ENCODE results near the gene YOD1. TPM values are rescaled to one million over a fixed set of nuclear protein-coding genes. Genes with fewer than 3 reads are reported as not detected.

Gene YOD1
- total RNA-seq, 1 experiment from 2014 or later = 19.2 TPM

- no peak overlapping the region for H3K27ac Mint-ChIP-seq (ENCODE audit: low read depth, unreplicated experiment)
These were observed 9.6 kb upstream of the YOD1 start for GRCh38 chr1:207060596-207060995.

GRCh38 chr1:207059881-207060280 lies 8.9 kb upstream of the YOD1 start:
- Mint-ChIP-seq H3K4me1 (ENCODE audit: insufficient read depth, unreplicated experiment) (peaks cover 2% of the 10 kb centered on the region), H3K36me3 (ENCODE audit: insufficient read depth, unreplicated experiment) (peaks cover 26% of the 10 kb centered on the region), H3K27me3 (ENCODE audit: insufficient read depth, unreplicated experiment) (no peaks in the 10 kb centered on the region), H3K9me3 (ENCODE audit: unreplicated experiment) (no peaks in the 10 kb centered on the region), H3K4me3 (ENCODE audit: unreplicated experiment) (no peak overlapping the region), H3K27ac (ENCODE audit: low read depth, unreplicated experiment) (no peak overlapping the region)
- TF ChIP-seq CTCF (IDR thresholded peaks at IDR 0.05; ENCODE audit: unreplicated experiment) = peak; percentile 4
- DNase-seq (ENCODE audit: unreplicated experiment) = no peak
- ChIA-PET CTCF (interaction anchor here (0.5 to 9.7 kb wide), 11 partner anchors 10 to 864 kb away, joined by 3 to 146 read pairs (median 4); partner anchors contain the start of gene YOD1), POLR2A (interaction anchor here (0.6 to 16.3 kb wide), 3 partner anchors 9 to 130 kb away, joined by 3 to 399 read pairs (median 5); partner anchors contain the start of gene YOD1)
- intact Hi-C loops (cut with micrococcal nuclease) = no loop called here
- BruUV-seq (replicated peaks) = no TSS peak

More at GRCh38 chr1:207060596-207060995, 9.6 kb upstream of the YOD1 start:
- H3K4me3 Mint-ChIP-seq (ENCODE audit: unreplicated experiment) = no peak overlapping the region
- ChIA-PET CTCF (interaction anchor here (0.6 to 9.7 kb wide), 8 partner anchors 10 to 439 kb away, joined by 3 to 146 read pairs (median 4); partner anchors contain the start of genes CR1 and YOD1), POLR2A (interaction anchor here (0.9 to 16.3 kb wide), 4 partner anchors 8 to 23 kb away, joined by 4 to 399 read pairs (median 12); partner anchors contain the start of genes PFKFB2 and YOD1)
- TF ChIP-seq CTCF (IDR thresholded peaks at IDR 0.05; ENCODE audit: unreplicated experiment) = no peak
- H3K36me3 Mint-ChIP-seq (ENCODE audit: insufficient read depth, unreplicated experiment) = peaks cover 33% of the 10 kb centered on the region
- intact Hi-C loops (cut with micrococcal nuclease) = no loop called here
- no TSS peak for BruUV-seq (replicated peaks)
- H3K4me1 Mint-ChIP-seq (ENCODE audit: insufficient read depth, unreplicated experiment) = no peaks in the 10 kb centered on the region
- no peaks in the 10 kb centered on the region for H3K9me3 Mint-ChIP-seq (ENCODE audit: unreplicated experiment)
- H3K27me3 Mint-ChIP-seq (ENCODE audit: insufficient read depth, unreplicated experiment) = no peaks in the 10 kb centered on the region
- DNase-seq (ENCODE audit: unreplicated experiment) = no peak

GRCh38 chr1:207058878-207059867 lies 8.2 kb upstream of the YOD1 start:
- no peaks in the 10 kb centered on the region for H3K9me3 Mint-ChIP-seq (ENCODE audit: unreplicated experiment)
- no peak for DNase-seq (ENCODE audit: unreplicated experiment)
- peaks cover 8% of the 10 kb centered on the region for H3K4me1 Mint-ChIP-seq (ENCODE audit: insufficient read depth, unreplicated experiment)
- no TSS peak for BruUV-seq (replicated peaks)
- H3K36me3 Mint-ChIP-seq (ENCODE audit: insufficient read depth, unreplicated experiment) = peaks cover 24% of the 10 kb centered on the region
- H3K27ac Mint-ChIP-seq (ENCODE audit: low read depth, unreplicated experiment) = no peak overlapping the region
- peak; percentile 8 for TF ChIP-seq CTCF (IDR thresholded peaks at IDR 0.05; ENCODE audit: unreplicated experiment)
- no peak overlapping the region for H3K4me3 Mint-ChIP-seq (ENCODE audit: unreplicated experiment)
- CTCF ChIA-PET = interaction anchor here (0.5 to 9.7 kb wide), 10 partner anchors 9 to 865 kb away, joined by 3 to 146 read pairs (median 4); partner anchors contain the start of gene YOD1
- intact Hi-C loops (cut with micrococcal nuclease) = no loop called here
- POLR2A ChIA-PET = interaction anchor here (0.6 to 33.4 kb wide), 5 partner anchors 11 to 131 kb away, joined by 3 to 2100 read pairs (median 4); partner anchors contain the start of gene C1orf116
- H3K27me3 Mint-ChIP-seq (ENCODE audit: insufficient read depth, unreplicated experiment) = no peaks in the 10 kb centered on the region

- POLR2A ChIA-PET = interaction anchor here (0.9 to 33.4 kb wide), 3 partner anchors 14 to 350 kb away, joined by 3 to 2100 read pairs (median 399); partner anchors contain the start of gene C1orf116
- BruUV-seq (replicated peaks) = no TSS peak
These were observed 7.2 kb upstream of the YOD1 start for GRCh38 chr1:207058252-207058651.

More at GRCh38 chr1:207058252-207058651, 7.2 kb upstream of the YOD1 start:
- CTCF ChIA-PET = interaction anchor here (0.9 to 9.7 kb wide), 6 partner anchors 9 to 347 kb away, joined by 3 to 146 read pairs (median 4); no protein-coding TSS in a partner anchor
- Mint-ChIP-seq H3K27me3 (ENCODE audit: insufficient read depth, unreplicated experiment) (no peaks in the 10 kb centered on the region), H3K4me3 (ENCODE audit: unreplicated experiment) (no peak overlapping the region), H3K27ac (ENCODE audit: low read depth, unreplicated experiment) (no peak overlapping the region), H3K36me3 (ENCODE audit: insufficient read depth, unreplicated experiment) (peaks cover 24% of the 10 kb centered on the region), H3K4me1 (ENCODE audit: insufficient read depth, unreplicated experiment) (peaks cover 13% of the 10 kb centered on the region), H3K9me3 (ENCODE audit: unreplicated experiment) (no peaks in the 10 kb centered on the region)
- intact Hi-C loops (cut with micrococcal nuclease) = no loop called here
- DNase-seq (ENCODE audit: unreplicated experiment) = no peak
- TF ChIP-seq CTCF (IDR thresholded peaks at IDR 0.05; ENCODE audit: unreplicated experiment) = no peak

Measured in MCF 10A (cell line).